ENCODE measurements around the gene JUP.

JUP gene

GRCh38 chr17:41738077-41738800, 48.3 kb downstream of the JUP start:
- peak; percentile 87 for ATAC-seq

DNA sequence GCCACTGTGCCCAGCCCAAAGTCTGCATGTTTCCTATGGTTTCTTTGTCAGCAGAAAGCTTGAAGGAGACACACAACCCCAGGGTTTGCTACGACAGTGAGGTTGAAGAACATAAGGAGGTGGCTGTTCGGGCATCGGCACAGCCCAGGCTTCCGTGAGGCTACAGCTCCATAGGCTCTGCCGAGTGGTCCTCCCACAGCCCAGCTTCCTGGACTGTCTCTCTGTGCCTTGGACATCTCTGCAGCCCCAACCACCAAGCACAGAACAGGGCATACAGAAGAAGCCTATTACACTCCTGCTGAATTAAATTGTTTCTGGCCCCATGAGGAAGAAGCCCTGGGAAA, 48.9 kb downstream of the JUP start:
- TF ChIP-seq PATZ1 (CRISPR knock-in tag; IDR thresholded peaks at IDR 0.05; ENCODE audit: borderline replicate concordance), result no peak
- no peak for TF ChIP-seq ZNF565 (CRISPR knock-in tag; conservative IDR thresholded peaks at IDR 0.05; ENCODE audit: low read depth)
- TF ChIP-seq ZNF70 (CRISPR knock-in tag; IDR thresholded peaks at IDR 0.05), result no peak
- TF ChIP-seq ZNF8 (CRISPR knock-in tag; IDR thresholded peaks at IDR 0.05), result no peak
- no peak for TF ChIP-seq GLIS3 (CRISPR knock-in tag; IDR thresholded peaks at IDR 0.05)
- no peak for TF ChIP-seq SNAI2 (CRISPR knock-in tag; IDR thresholded peaks at IDR 0.05)
- TF ChIP-seq TOX (CRISPR knock-in tag; IDR thresholded peaks at IDR 0.05; ENCODE audit: borderline replicate concordance), result no peak
- no peak for TF ChIP-seq ZC3H10 (CRISPR knock-in tag; IDR thresholded peaks at IDR 0.05)
- TF ChIP-seq TCF4 (CRISPR knock-in tag; IDR thresholded peaks at IDR 0.05; ENCODE audit: borderline replicate concordance), result no peak
- ATAC-seq, result peak; percentile 24

More at GRCh38 chr17:41738077-41738800, 48.3 kb downstream of the JUP start:
- TF ChIP-seq PPARA (CRISPR knock-in tag; IDR thresholded peaks at IDR 0.05; ENCODE audit: borderline replicate concordance) (no peak), OSR1 (CRISPR knock-in tag; IDR thresholded peaks at IDR 0.05) (no peak), POU6F1 (CRISPR knock-in tag; IDR thresholded peaks at IDR 0.05; ENCODE audit: borderline replicate concordance, low read depth) (no peak), PATZ1 (CRISPR knock-in tag; IDR thresholded peaks at IDR 0.05; ENCODE audit: borderline replicate concordance) (no peak), ESRRG (CRISPR knock-in tag; IDR thresholded peaks at IDR 0.05) (no peak), ZNF565 (CRISPR knock-in tag; conservative IDR thresholded peaks at IDR 0.05; ENCODE audit: low read depth) (no peak), ZNF70 (CRISPR knock-in tag; IDR thresholded peaks at IDR 0.05) (no peak), CSDC2 (CRISPR knock-in tag; IDR thresholded peaks at IDR 0.05) (no peak), ZFP30 (CRISPR knock-in tag; IDR thresholded peaks at IDR 0.05) (no peak), ARNTL (CRISPR knock-in tag; IDR thresholded peaks at IDR 0.05; ENCODE audit: borderline replicate concordance, low read depth) (no peak), TCF4 (CRISPR knock-in tag; IDR thresholded peaks at IDR 0.05; ENCODE audit: borderline replicate concordance) (no peak), GLIS3 (CRISPR knock-in tag; IDR thresholded peaks at IDR 0.05) (no peak), TOX (CRISPR knock-in tag; IDR thresholded peaks at IDR 0.05; ENCODE audit: borderline replicate concordance) (no peak), BACH2 (CRISPR knock-in tag; IDR thresholded peaks at IDR 0.05; ENCODE audit: borderline replicate concordance) (no peak), ZFP3 (CRISPR knock-in tag; IDR thresholded peaks at IDR 0.05) (no peak), SNAI2 (CRISPR knock-in tag; IDR thresholded peaks at IDR 0.05) (no peak)
- TF ChIP-seq, protein P1, sequence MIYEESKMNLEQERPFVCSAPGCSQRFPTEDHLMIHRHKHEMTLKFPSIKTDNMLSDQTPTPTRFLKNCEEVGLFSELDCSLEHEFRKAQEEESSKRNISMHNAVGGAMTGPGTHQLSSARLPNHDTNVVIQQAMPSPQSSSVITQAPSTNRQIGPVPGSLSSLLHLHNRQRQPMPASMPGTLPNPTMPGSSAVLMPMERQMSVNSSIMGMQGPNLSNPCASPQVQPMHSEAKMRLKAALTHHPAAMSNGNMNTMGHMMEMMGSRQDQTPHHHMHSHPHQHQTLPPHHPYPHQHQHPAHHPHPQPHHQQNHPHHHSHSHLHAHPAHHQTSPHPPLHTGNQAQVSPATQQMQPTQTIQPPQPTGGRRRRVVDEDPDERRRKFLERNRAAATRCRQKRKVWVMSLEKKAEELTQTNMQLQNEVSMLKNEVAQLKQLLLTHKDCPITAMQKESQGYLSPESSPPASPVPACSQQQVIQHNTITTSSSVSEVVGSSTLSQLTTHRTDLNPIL (CRISPR knock-in tag; IDR thresholded peaks at IDR 0.05; ENCODE audit: low read depth), result no peak
- TF ChIP-seq, protein P2, sequence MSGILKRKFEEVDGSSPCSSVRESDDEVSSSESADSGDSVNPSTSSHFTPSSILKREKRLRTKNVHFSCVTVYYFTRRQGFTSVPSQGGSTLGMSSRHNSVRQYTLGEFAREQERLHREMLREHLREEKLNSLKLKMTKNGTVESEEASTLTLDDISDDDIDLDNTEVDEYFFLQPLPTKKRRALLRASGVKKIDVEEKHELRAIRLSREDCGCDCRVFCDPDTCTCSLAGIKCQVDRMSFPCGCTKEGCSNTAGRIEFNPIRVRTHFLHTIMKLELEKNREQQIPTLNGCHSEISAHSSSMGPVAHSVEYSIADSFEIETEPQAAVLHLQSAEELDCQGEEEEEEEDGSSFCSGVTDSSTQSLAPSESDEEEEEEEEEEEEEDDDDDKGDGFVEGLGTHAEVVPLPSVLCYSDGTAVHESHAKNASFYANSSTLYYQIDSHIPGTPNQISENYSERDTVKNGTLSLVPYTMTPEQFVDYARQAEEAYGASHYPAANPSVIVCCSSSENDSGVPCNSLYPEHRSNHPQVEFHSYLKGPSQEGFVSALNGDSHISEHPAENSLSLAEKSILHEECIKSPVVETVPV (CRISPR knock-in tag; IDR thresholded peaks at IDR 0.05), result no peak
- TF ChIP-seq, protein P3, sequence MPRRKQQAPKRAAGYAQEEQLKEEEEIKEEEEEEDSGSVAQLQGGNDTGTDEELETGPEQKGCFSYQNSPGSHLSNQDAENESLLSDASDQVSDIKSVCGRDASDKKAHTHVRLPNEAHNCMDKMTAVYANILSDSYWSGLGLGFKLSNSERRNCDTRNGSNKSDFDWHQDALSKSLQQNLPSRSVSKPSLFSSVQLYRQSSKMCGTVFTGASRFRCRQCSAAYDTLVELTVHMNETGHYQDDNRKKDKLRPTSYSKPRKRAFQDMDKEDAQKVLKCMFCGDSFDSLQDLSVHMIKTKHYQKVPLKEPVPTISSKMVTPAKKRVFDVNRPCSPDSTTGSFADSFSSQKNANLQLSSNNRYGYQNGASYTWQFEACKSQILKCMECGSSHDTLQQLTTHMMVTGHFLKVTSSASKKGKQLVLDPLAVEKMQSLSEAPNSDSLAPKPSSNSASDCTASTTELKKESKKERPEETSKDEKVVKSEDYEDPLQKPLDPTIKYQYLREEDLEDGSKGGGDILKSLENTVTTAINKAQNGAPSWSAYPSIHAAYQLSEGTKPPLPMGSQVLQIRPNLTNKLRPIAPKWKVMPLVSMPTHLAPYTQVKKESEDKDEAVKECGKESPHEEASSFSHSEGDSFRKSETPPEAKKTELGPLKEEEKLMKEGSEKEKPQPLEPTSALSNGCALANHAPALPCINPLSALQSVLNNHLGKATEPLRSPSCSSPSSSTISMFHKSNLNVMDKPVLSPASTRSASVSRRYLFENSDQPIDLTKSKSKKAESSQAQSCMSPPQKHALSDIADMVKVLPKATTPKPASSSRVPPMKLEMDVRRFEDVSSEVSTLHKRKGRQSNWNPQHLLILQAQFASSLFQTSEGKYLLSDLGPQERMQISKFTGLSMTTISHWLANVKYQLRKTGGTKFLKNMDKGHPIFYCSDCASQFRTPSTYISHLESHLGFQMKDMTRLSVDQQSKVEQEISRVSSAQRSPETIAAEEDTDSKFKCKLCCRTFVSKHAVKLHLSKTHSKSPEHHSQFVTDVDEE (CRISPR knock-in tag; IDR thresholded peaks at IDR 0.05), result no peak
